ENCODE results near the gene RBM33. TPM values are rescaled to one million over a fixed set of nuclear protein-coding genes. Genes with fewer than 3 reads are reported as not detected.
A peak's percentile ranks its signal among the peaks of the same experiment; 100 is the strongest.

RBM33 gene
- total RNA-seq, 2 experiments from 2014 or later: 81.4 to 85.6 TPM

GRCh38 chr7:155715111-155715805, 70.8 kb downstream of the RBM33 start:
- no peak overlapping the region for H3K27ac Mint-ChIP-seq
- peaks cover 11% of the 10 kb centered on the region for H3K4me1 Mint-ChIP-seq (ENCODE audit: low read depth)
- no peak for ATAC-seq
- peaks cover 54% of the 10 kb centered on the region for H3K36me3 Mint-ChIP-seq (ENCODE audit: low read depth)
- DNase-seq: no peak
- no peaks in the 10 kb centered on the region for H3K9me3 Mint-ChIP-seq (ENCODE audit: insufficient read depth)
- no peak overlapping the region for H3K4me3 Mint-ChIP-seq
- ChIA-PET POLR2A (no interaction called here), CTCF (interaction anchor here (1.2 to 2.3 kb wide), 3 partner anchors 18 to 53 kb away, joined by 3 to 6 read pairs (median 3); no protein-coding TSS in a partner anchor)
- H3K27me3 Mint-ChIP-seq (ENCODE audit: low read depth): no peaks in the 10 kb centered on the region

- CTCF ChIA-PET: interaction anchor here (1.2 to 2.3 kb wide), 4 partner anchors 11 to 119 kb away, joined by 3 to 6 read pairs (median 4); no protein-coding TSS in a partner anchor
- H3K4me1 Mint-ChIP-seq (ENCODE audit: low read depth): peaks cover 21% of the 10 kb centered on the region
Observed at GRCh38 chr7:155717010-155717744, 72.7 kb downstream of the RBM33 start.

GRCh38 chr7:155721056-155721455, 76.6 kb downstream of the RBM33 start:
- Mint-ChIP-seq H3K27ac (peak overlapping the region; percentile 13), H3K36me3 (ENCODE audit: low read depth) (peaks cover 41% of the 10 kb centered on the region), H3K4me1 (ENCODE audit: low read depth) (peaks cover 16% of the 10 kb centered on the region), H3K27me3 (ENCODE audit: low read depth) (no peaks in the 10 kb centered on the region), H3K4me3 (no peak overlapping the region), H3K9me3 (ENCODE audit: insufficient read depth) (no peaks in the 10 kb centered on the region)
- ChIA-PET CTCF (interaction anchor here (1.9 kb wide), 1 partner anchor 46 kb away, joined by 5 read pairs; no protein-coding TSS in a partner anchor), POLR2A (no interaction called here)
- no peak for DNase-seq
- ATAC-seq: no peak

More at GRCh38 chr7:155717010-155717744, 72.7 kb downstream of the RBM33 start:
- POLR2A ChIA-PET: no interaction called here
- H3K9me3 Mint-ChIP-seq (ENCODE audit: insufficient read depth): no peaks in the 10 kb centered on the region
- ATAC-seq (no peak), DNase-seq (no peak)
- H3K36me3 Mint-ChIP-seq (ENCODE audit: low read depth): peaks cover 51% of the 10 kb centered on the region
- no peak overlapping the region for H3K4me3 Mint-ChIP-seq
- no peaks in the 10 kb centered on the region for H3K27me3 Mint-ChIP-seq (ENCODE audit: low read depth)
- H3K27ac Mint-ChIP-seq: no peak overlapping the region

- DNase-seq (no peak), ATAC-seq (no peak)
- Mint-ChIP-seq H3K27ac (peak overlapping the region; percentile 56), H3K36me3 (ENCODE audit: low read depth) (peaks cover 35% of the 10 kb centered on the region), H3K4me1 (ENCODE audit: low read depth) (peaks cover 16% of the 10 kb centered on the region), H3K27me3 (ENCODE audit: low read depth) (no peaks in the 10 kb centered on the region), H3K9me3 (ENCODE audit: insufficient read depth) (no peaks in the 10 kb centered on the region), H3K4me3 (no peak overlapping the region)
- ChIA-PET POLR2A (no interaction called here), CTCF (interaction anchor here (1.2 to 2.3 kb wide), 3 partner anchors 12 to 123 kb away, joined by 3 to 9 read pairs (median 5); no protein-coding TSS in a partner anchor)
Observed at GRCh38 chr7:155722118-155722517, 77.7 kb downstream of the RBM33 start.

GRCh38 chr7:155722936-155723335, 78.5 kb downstream of the RBM33 start:
- Mint-ChIP-seq H3K27ac (no peak overlapping the region), H3K36me3 (ENCODE audit: low read depth) (peaks cover 29% of the 10 kb centered on the region), H3K4me1 (ENCODE audit: low read depth) (peaks cover 17% of the 10 kb centered on the region), H3K4me3 (no peak overlapping the region), H3K9me3 (ENCODE audit: insufficient read depth) (no peaks in the 10 kb centered on the region), H3K27me3 (ENCODE audit: low read depth) (no peaks in the 10 kb centered on the region)
- POLR2A ChIA-PET: no interaction called here
- DNase-seq (no peak), ATAC-seq (no peak)
- CTCF ChIA-PET: interaction anchor here (1.0 to 2.3 kb wide), 4 partner anchors 9 to 124 kb away, joined by 3 to 9 read pairs (median 4); no protein-coding TSS in a partner anchor

GRCh38 chr7:155724327-155725005, 80.0 kb downstream of the RBM33 start:
- peaks cover 17% of the 10 kb centered on the region for H3K4me1 Mint-ChIP-seq (ENCODE audit: low read depth)
- no peak for DNase-seq
- ChIA-PET CTCF (interaction anchor here (1.0 to 2.3 kb wide), 3 partner anchors 11 to 126 kb away, joined by 3 to 9 read pairs (median 5); no protein-coding TSS in a partner anchor), POLR2A (no interaction called here)
- no peak overlapping the region for H3K27ac Mint-ChIP-seq
- no peaks in the 10 kb centered on the region for H3K9me3 Mint-ChIP-seq (ENCODE audit: insufficient read depth)
- ATAC-seq: no peak
- no peaks in the 10 kb centered on the region for H3K27me3 Mint-ChIP-seq (ENCODE audit: low read depth)
- peaks cover 34% of the 10 kb centered on the region for H3K36me3 Mint-ChIP-seq (ENCODE audit: low read depth)
- H3K4me3 Mint-ChIP-seq: no peak overlapping the region

GRCh38 chr7:155725006-155725355, 80.5 kb downstream of the RBM33 start:
- peaks cover 34% of the 10 kb centered on the region for H3K36me3 Mint-ChIP-seq (ENCODE audit: low read depth)
- ATAC-seq (no peak), DNase-seq (no peak)
- H3K27me3 Mint-ChIP-seq (ENCODE audit: low read depth): no peaks in the 10 kb centered on the region
- H3K4me1 Mint-ChIP-seq (ENCODE audit: low read depth): peaks cover 21% of the 10 kb centered on the region
- CTCF ChIA-PET: interaction anchor here (1.0 to 1.7 kb wide), 2 partner anchors 10 to 22 kb away, joined by 3 to 5 read pairs; no protein-coding TSS in a partner anchor
- H3K9me3 Mint-ChIP-seq (ENCODE audit: insufficient read depth): no peaks in the 10 kb centered on the region
- POLR2A ChIA-PET: interaction anchor here (0.6 kb wide), 1 partner anchor 24 kb away, joined by 3 read pairs; no protein-coding TSS in a partner anchor
- H3K27ac Mint-ChIP-seq: no peak overlapping the region
- no peak overlapping the region for H3K4me3 Mint-ChIP-seq

- no peak for ATAC-seq
- CTCF ChIA-PET: interaction anchor here (2.4 to 2.6 kb wide), 2 partner anchors 40 to 129 kb away, joined by 9 to 12 read pairs; no protein-coding TSS in a partner anchor
- H3K9me3 Mint-ChIP-seq (ENCODE audit: insufficient read depth): no peaks in the 10 kb centered on the region
- DNase-seq: no peak
- H3K36me3 Mint-ChIP-seq (ENCODE audit: low read depth): peaks cover 40% of the 10 kb centered on the region
- H3K27me3 Mint-ChIP-seq (ENCODE audit: low read depth): no peaks in the 10 kb centered on the region
- POLR2A ChIA-PET: no interaction called here
- peaks cover 23% of the 10 kb centered on the region for H3K4me1 Mint-ChIP-seq (ENCODE audit: low read depth)
- no peak overlapping the region for H3K4me3 Mint-ChIP-seq
- no peak overlapping the region for H3K27ac Mint-ChIP-seq
Observed at GRCh38 chr7:155727616-155728015, 83.2 kb downstream of the RBM33 start.

- CTCF ChIA-PET: interaction anchor here (1.4 to 2.6 kb wide), 3 partner anchors 11 to 130 kb away, joined by 3 to 12 read pairs (median 9); no protein-coding TSS in a partner anchor
- Mint-ChIP-seq H3K27me3 (ENCODE audit: low read depth) (no peaks in the 10 kb centered on the region), H3K36me3 (ENCODE audit: low read depth) (peaks cover 41% of the 10 kb centered on the region), H3K9me3 (ENCODE audit: insufficient read depth) (no peaks in the 10 kb centered on the region), H3K4me1 (ENCODE audit: low read depth) (peaks cover 28% of the 10 kb centered on the region), H3K27ac (no peak overlapping the region), H3K4me3 (no peak overlapping the region)
- POLR2A ChIA-PET: no interaction called here
- ATAC-seq (no peak), DNase-seq (no peak)
Observed at GRCh38 chr7:155728116-155728515, 83.7 kb downstream of the RBM33 start.

- CTCF ChIA-PET: interaction anchor here (1.5 to 3.8 kb wide), 3 partner anchors 18 to 131 kb away, joined by 3 to 22 read pairs (median 5); no protein-coding TSS in a partner anchor
- H3K4me1 Mint-ChIP-seq (ENCODE audit: low read depth): peaks cover 43% of the 10 kb centered on the region
- H3K36me3 Mint-ChIP-seq (ENCODE audit: low read depth): peaks cover 48% of the 10 kb centered on the region
- no peaks in the 10 kb centered on the region for H3K9me3 Mint-ChIP-seq (ENCODE audit: insufficient read depth)
- no peak overlapping the region for H3K4me3 Mint-ChIP-seq
- POLR2A ChIA-PET: no interaction called here
- DNase-seq (no peak), ATAC-seq (no peak)
- no peaks in the 10 kb centered on the region for H3K27me3 Mint-ChIP-seq (ENCODE audit: low read depth)
- H3K27ac Mint-ChIP-seq: peak overlapping the region; percentile 3
Observed at GRCh38 chr7:155729847-155730246, 85.4 kb downstream of the RBM33 start.

GRCh38 chr7:155731380-155731779, 86.9 kb downstream of the RBM33 start:
- DNase-seq (no peak), ATAC-seq (no peak)
- Mint-ChIP-seq H3K27ac (no peak overlapping the region), H3K4me3 (no peak overlapping the region), H3K36me3 (ENCODE audit: low read depth) (peaks cover 48% of the 10 kb centered on the region), H3K27me3 (ENCODE audit: low read depth) (no peaks in the 10 kb centered on the region), H3K9me3 (ENCODE audit: insufficient read depth) (no peaks in the 10 kb centered on the region), H3K4me1 (ENCODE audit: low read depth) (peaks cover 46% of the 10 kb centered on the region)
- ChIA-PET CTCF (interaction anchor here (1.0 to 3.8 kb wide), 5 partner anchors 8 to 133 kb away, joined by 3 to 22 read pairs (median 3); partner anchors contain the start of gene RBM33), POLR2A (no interaction called here)

Data from activated CD8-positive, alpha-beta T cell treated with anti-CD3 and anti-CD28 coated beads, Interleukin-2, amount 10 ng/mL, durations not matched to agents 7 days and 5 days (primary cell).